Suppressor macrophage treated with lipopolysaccharide for 1 hour (primary cell): ENCODE data around the gene BRINP3.

Source experiments
- DNase-seq, 3 donors: peaks; one replicate each; pipeline ENCODE4 v3.0.0-alpha.2; 2020 to 2022

Gene BRINP3

DNA sequence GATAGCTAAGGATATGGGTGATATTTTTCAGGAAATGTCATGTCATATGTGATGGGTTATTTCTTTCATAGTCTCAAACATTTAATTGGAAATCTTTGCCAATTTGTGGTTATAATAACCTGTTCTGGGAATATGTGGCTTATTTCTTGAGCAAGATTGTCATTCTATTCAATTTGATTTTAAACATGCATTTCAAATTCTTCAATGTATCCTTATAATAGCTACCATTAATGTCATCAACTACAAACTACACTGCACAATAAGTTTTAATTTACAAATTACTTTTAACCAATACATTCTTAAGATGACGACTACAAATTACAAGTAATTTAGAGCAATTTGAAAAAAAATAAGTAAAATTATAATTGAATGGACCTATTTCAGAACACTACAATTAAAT is 164.9 kb downstream of the BRINP3 start:
- DNase-seq, result no peak

DNA sequence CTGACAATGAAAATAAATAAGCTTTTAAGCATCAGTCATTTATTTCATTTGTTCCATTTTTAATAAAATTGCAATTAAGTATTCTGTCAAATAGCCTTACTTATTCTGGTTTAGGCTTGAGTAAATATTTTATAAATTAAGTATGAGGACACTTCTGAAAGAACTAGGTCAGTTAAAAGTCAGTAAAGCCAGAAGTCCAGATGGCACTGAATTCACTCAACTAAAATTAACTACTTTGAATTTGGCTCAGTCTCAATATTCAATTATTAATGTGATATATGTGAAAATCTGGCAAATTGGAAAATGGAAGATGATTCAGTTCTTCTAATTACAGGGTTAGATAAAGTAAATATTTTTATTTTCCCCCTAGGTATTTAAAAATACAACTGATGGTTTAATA is 174.2 kb downstream of the BRINP3 start:
- no peak for DNase-seq

DNA sequence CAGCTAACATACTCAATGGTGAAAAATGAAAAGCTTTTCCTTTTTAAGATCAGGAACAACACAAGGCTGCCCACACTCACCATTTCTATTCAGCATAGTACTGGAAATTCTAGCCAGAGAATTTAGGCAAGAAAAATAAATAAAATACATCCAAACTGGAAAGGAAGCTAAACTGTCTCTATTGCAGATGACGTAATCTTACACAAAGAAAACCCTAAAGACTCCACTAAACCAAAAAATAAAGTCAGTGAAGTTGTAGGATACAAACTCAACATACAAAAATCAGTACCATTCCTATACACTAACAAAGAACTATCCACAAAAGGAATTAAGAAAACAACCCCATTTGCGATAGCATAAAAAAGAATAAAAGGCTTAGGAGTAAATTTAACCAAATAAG is 181.2 kb downstream of the BRINP3 start:
- DNase-seq, result no peak

DNA sequence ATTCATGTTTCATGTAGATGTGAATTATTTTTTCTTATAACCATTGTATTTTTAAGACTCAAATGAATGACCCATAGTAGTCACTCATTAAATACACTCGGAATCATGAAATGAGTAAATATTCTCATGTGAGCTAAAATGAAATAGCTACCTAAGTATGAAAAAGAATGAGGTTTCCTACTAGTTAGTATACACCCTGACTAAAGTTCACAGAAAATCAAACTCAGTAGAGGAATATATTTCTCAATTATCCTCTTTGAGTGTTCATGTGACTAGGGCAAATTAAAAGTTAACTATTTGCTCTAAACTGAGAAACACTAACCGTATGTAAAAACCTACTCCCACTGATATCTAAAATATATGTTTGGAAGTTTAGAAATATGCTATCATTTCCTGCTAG is 187.8 kb downstream of the BRINP3 start:
- DNase-seq, result no peak

DNA sequence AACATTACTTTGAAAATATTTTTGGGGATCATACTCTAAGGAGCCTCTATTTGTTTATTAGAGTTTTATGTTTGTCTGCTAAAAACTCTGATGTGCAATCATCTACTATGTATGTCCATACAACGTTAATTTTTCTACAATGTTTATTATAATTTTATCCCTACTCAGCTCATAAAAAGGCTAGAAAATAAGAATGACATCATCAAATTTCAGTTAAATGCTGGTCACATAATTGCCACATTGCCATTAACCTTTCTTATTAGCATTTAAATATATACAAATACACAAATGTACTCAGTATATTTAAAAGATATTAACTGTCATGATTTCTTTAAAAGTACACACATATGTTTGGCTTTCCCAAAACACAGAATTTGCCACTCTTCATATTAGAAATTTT is 191.6 kb downstream of the BRINP3 start:
- no peak for DNase-seq

DNA sequence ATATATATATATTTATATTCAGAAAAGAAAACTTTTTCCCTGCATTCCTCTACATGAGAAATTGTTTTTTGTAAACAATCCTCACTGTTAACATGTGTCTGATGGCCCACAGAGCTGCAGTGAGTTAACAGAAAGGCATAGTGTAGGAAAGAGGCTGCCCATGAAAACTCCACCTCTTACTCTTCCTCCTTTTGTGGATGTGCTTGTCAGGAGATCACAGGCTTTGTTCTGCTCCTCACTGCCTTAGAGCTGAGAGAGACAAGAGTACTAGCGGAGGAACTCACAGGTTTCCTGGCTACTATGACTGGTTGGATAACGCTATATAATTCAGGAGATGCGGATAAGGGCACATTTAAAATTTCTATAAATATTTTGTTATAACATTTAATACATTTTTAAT is 200.6 kb downstream of the BRINP3 start:
- DNase-seq, result no peak

DNA sequence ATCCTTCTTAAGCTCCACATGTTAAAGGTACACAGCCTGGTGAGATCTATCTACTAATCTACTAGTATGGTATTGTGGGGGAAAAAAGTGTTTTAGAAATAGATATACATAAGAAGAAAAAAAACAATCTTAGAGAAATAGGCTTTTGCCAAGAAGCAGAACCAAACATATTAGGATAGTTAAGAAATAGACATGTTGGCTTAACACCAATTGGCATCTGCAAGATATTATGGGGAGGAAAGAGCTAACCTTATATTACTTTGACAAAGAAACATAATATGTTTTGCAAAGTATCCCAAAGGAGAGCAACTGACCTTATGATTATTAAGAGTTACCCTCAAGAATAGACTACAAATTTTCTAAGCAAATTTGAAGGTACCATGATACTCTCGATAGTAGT is 202.9 kb downstream of the BRINP3 start:
- no peak for DNase-seq

DNA sequence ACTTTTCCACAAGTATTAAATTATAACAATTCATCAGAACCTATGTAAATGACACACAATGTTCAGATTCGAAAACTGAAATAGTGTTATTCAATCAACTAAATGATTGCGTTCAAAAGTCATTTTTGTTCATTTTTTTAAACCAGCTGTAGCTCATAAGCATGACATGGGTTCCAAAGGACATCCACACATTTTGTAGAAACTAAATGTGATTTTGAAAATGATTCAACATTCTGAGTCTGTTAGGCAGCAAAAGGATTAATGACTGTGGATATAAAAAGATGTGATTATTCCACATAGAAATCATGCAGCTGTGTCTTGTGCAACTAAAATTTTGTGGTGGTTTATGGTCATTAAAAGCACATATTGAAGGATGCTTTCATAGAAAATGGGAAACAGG is 204.5 kb downstream of the BRINP3 start:
- DNase-seq, result no peak

DNA sequence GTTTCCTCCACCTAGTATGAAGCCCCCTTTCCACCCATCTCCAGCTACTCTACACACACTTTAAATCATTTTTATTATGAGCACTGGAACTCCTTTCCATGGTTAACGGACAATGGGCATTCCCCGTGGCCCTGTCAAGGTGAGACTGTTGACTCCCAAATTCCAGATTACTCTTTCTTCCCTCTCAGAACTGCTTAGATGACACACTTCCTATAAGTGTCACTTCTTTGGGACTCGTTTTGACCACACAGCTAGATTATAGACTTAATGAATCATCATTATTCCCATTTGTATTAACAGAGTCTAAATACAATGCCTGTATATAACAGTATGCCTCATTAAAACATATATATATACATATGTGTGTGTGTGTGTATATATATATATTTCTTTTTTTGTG is 215.1 kb downstream of the BRINP3 start:
- no peak for DNase-seq

DNA sequence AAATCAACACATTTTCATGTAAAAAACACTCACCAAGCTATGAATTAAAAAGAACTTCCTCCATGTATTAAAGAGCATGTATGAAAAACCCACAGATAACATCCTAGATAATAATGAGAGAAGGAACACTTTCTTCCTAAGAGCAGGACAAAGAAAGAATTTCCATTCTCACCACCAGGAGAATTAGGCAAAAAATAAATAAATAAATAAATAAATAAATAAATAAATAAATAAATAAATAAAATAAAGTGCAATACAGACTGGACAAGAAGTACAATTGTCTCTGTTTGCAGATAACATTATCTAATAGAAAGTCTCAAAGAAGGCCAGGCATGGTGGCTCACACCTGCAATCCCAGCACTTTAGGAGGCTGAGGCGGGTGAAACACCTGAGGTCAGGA is 218.2 kb downstream of the BRINP3 start:
- no peak for DNase-seq

DNA sequence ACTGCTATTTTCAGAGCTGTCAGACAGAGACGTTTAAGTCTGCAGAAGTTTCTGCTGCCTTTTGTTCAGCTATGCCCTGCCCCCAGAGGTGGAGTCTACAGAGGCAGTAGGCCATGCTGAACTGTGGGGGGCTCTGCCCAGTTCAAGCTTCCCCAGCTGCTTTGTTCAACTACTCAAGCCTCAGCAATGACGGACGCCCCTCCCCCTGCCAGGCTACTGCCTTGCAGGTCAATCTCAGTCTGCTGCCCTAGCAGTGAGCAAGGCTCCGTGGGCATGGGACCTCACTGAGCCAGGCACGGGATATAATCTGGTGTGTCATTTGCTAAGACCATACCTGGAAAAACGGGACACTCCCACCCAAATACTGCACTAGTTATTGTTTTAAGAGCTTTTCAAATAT is 219.7 kb downstream of the BRINP3 start:
- no peak for DNase-seq

DNA sequence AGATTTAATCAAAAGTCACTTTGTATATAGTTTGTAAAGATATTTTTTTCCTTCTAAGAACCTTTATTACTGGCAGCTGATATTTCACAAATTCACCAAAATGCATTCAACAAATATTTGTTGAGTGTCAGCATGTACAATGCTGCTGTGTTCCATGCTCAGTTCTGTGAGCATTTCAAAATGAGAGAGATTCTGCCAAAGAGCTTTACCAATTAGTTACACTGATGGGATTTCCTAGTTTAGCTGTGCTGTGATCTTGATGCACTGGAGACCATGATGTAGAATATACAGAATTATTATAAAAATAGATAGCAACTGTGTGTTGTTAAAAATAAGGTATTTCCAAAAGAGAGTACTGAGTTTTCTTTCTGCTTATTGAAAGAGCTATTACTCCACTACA is 225.6 kb downstream of the BRINP3 start:
- DNase-seq, result no peak

DNA sequence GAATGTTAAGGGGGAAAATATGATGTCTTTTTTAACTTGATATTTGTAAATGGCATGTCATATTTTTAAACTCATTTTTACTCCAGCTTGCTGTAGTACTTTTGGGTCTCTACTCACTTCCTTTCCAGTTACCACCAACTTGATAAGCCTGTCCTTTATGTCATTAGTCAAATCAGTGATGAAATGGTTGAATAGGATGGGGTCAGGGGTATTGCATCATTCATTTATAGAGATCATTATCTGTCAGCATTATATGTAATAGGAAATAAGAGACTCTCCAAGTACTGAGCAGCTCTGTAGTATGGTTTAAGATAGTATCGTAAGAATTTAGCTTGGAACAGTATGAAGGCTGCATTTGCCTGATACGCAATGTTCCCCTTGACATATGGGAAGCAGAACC is 227.3 kb downstream of the BRINP3 start:
- no peak for DNase-seq

DNA sequence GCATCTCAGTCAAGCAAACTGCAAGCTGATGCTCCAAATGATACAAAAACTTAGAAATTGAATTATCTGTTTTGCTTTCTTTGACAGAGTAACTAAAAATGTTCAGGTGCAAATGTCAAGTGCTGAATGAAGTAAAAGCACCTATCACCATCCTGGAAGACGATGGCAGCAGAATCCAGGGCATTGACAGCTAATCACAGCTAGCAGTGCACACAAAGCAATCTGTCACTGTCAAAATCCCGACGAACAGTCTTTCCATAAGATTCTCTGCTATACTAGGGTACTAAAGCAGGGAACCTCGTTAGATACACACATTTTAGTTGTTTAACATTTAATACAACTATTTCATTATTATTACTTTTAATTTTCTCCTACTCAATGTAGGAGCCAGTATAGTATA is 233.3 kb downstream of the BRINP3 start:
- no peak for DNase-seq

DNA sequence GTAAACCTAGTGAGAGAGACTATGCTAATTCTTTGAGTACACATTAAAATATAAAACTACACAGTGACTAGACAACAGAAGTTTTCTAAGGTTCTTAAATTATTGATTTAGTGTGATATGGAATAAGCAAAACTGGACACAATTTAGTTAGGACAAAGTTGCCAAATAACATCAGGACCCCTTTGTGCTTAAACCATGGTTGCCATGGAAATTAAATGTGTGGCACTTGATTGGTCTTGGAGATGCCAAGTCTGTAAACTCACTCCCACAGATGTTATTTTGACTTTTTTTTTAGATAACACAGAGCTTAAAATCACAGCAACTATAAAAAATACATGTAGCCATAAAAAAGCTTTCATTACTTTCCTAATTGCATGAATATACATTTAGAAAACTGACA is 234.6 kb downstream of the BRINP3 start:
- no peak for DNase-seq

DNA sequence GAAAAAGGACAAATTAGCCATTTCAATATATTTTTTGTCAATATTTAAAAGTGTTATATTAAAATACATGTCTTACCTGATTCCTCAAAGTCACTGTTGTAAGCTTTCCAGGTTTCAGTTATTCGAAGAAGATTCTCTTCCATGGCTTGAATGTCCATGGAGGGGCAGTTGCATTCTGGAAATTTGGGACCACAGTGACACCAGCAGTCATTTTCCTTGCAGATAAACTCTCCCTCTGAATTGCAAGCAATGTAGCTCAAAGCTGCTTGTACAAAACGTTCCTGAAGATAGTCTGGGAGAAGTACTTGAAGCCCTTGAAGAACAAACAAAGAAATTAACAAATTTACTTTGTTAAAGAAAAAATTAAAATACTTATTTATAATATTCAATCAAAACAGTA is 251.7 kb downstream of the BRINP3 start:
- DNase-seq, result no peak

DNA sequence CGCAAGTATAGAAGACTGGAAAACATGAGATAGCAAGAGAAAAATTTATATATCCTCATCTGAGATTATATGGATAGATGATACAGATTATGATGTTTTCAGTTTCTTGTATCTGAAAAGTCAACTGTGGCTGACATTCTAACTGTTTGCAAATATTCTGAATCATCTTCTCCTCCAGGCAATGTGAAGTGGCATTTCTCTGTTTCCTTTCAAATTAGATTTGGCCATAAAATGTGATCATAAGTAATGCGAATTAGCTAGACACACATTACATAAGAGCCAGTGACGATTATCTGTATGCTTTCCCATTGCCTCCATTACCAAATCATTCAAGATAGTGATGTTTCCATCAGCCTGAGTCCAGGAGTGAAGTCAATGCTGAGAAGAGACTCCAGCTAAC is 265.2 kb downstream of the BRINP3 start:
- no peak for DNase-seq

DNA sequence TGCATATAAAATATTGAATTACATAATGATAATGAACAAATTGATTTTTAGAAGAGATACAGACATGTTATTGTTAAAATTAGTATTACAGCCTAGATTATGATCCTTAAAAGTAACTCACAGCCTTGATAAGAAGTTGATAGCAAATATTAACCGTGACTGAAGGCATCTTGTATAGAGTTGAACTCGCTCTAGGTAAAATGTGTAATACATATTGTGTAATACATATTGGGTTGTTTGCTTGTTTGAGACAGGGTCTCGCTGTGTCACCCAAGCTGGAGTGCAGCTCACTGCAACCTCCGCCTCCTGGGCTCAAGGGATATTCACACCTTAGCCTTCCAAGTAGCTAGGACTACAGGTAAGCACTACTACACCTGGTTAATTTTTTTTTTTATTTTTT is 269.9 kb downstream of the BRINP3 start:
- no peak for DNase-seq

DNA sequence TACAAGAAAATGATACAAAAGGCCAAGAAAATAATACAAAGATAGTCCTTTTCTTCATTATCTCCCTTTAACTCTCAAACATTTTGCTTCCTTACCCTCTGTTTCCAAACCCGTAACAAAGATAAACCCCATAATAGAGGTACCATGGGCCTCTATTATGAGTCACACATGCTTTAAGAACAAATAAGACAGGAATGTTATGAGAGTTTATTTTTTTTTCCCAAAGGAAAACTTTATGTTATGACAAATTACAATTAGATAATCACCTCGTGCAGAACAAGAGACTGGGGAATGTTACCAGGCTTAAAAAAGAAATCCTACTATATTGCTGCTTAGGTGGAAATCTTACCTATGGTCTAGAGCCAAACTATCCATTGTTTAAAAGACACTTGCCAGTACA is 272.0 kb downstream of the BRINP3 start:
- DNase-seq, result no peak

DNA sequence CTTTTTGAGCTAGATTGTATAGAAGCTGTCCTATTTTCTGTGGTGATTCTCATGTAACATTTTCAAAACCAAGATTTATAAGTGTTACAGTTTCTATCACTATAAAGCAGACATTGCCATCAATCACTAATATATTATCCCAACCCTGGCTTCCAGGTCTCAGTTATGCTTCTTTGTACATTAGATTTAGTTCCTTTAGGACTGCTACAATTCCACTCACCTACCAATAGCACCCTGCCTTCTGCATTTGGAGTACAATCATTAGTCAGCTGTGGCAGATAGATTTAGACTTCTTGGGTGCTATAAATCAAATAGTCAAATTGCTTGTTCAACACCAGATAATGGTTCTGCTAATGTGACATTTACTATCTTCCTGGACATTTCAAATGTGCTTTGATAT is 281.6 kb downstream of the BRINP3 start:
- DNase-seq, result no peak

DNA sequence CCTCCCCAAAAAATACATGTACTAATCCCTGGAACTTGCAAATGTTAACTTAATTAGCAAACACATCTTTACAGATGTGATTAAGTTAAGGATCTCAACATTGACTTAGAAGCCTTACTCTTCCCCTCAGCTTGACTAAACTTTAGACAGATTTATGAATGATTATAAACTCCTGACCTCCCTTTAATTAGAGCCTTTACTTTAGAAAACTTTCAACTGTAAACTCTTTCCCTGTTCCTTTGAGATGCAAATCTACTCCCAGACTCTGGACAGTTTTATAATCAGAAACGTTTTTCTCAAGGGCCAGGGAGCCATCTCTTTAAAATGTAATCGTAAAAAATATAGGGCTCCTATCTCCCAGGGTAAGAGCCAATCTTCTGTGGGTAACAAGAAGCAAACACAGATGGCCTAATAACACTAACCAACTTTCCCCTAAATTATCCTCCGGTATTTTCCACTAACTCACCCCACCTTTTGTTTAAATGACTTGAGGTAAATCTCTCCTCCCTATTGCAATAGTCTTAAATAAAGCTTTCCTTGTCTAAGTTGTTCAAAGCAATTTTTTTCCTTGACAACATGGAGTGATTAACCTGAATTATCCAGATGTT is 284.1 kb downstream of the BRINP3 start:
- DNase-seq, result no peak

DNA sequence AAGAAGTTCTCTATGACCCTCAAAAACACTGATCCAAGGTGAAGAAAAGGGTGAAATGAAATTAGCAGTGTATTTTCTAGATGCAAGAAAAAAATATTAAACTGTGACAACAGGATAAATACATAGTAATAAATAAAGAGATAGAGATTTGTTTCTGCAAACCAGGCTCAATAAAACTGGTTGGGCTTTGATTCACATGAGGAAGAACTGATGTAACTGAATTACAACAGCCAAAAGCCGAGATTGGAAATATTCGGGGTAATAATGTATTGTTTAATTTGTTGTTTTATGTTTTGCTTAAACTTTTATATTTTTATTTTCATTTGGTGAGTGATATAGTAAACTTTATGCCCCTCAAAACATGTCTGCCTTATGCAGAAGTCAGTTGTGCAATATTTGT is 285.0 kb downstream of the BRINP3 start:
- DNase-seq, result no peak

DNA sequence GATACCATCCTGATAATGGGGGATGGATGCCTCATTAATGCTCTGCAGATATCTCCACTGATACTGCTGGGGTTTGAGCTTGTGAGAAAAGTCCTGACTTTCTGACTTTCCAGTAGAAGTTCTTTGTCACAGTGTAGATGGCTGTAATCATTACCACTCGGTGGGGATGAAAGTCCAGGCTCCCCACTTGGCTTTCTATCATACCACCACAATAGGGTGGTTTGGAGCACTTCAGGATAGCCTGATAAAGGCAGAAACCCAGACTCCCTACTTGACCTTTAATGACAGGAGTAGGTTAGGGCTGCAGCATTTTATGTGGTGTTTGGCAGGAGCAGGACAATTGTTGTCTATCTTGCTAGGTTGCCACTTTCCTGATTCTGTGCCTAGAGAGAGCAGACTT is 294.1 kb downstream of the BRINP3 start:
- no peak for DNase-seq

DNA sequence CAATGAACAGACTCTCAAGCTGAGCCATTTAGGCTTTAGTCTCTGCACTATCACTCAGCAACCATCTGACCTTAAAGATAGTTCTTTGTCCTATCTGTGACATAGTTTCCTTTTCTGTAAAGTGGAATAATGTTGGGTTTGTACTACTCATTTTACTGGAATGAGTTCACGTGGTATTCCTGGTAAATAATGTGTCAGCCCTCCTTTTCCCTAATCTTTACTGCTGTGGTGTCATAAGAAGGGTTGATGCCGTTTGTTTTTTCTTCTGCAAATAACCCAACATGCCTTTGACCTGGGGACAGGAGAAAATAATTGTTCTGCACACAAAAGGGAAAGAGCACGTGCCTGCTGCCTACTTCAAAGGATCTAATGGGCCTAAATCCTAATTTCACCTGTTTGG is 297.8 kb downstream of the BRINP3 start:
- DNase-seq, result no peak

DNA sequence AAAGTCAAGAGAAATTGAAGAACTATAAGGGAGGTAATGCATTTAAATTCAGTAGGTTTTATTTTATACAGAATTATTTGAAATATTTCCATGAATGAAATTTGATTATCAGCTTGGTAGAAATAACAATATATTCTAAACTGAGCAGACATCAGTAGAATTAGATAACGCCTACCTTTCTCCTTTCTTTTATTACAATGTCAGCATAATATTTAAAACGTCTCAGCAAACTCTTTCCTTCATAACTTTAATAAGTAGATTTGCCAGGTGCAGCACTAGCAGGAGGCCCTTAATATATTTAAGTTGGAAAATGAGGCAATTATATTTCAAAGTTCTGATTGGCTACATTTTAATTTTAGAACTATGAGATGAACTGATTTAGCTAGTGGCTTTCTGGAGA is 298.8 kb downstream of the BRINP3 start:
- no peak for DNase-seq

DNA sequence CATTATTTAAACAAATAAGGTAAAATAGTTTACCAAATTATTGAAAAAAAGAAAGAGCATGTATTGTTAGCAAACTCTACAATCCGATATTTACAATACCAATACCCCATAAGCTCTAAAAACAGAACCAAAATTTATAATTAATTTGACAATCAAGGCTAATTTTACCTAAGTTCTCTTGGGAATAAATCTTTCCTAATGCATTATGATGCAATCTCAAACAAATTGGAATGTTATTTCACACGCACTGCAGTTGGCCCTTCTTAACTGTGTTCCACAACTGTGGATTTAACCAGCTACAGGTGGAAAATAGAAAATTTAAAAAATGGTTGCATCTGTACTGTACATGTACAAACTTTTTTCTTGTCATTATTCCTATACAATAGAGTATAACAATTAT is 300.1 kb downstream of the BRINP3 start:
- no peak for DNase-seq
